ENCODE measurements around the gene SMIM10L2A. TPM values are rescaled to one million over a fixed set of nuclear protein-coding genes. Genes with fewer than 3 reads are reported as not detected.
"Not testable (repeated sequence)": the region's sequence is repeated elsewhere in the genome, so short reads cannot be mapped to it uniquely, and the experiment has no call there.

SMIM10L2A gene
- total RNA-seq, 2 donors from 2014 or later, result 5.0 to 14.8 TPM

DNA sequence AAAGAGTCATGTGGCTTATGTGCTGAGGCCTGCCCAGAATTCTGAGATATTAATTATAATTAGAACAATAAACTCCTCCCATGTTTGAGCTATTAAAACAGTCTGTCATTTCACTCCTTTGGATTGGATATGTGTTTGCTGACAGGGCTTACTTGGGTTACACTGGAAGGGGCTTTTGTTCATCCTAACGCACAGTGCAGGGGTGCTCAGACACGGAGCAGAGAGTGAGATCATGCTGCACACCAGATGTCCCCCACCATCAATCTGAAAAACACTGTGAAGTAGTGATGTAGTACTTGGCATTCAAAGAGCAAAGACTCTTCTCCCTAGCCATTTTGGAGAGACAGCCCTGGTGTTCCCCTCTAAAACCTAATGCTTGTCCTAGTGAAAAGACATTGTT is 24.1 kb upstream of the SMIM10L2A start:
- 85% methylated on average over 2 of the region's 2 CpGs for WGBS
- H3K4me3 ChIP-seq, result no peak overlapping the region
- H3K27me3 ChIP-seq (replicated peaks; ENCODE audit: insufficient read depth), result no peaks in the 10 kb centered on the region
- H3K9me3 ChIP-seq, result no peaks in the 10 kb centered on the region
- no peak overlapping the region for H3K27ac ChIP-seq
- intact Hi-C loops (cut with DNase I), result no loop called here
- no peaks in the 10 kb centered on the region for H3K4me1 ChIP-seq (replicated peaks)
- TF ChIP-seq POLR2AphosphoS5 (IDR thresholded peaks at IDR 0.05) (no peak), POLR2A (IDR thresholded peaks at IDR 0.05) (no peak)
- TF ChIP-seq, protein P1, sequence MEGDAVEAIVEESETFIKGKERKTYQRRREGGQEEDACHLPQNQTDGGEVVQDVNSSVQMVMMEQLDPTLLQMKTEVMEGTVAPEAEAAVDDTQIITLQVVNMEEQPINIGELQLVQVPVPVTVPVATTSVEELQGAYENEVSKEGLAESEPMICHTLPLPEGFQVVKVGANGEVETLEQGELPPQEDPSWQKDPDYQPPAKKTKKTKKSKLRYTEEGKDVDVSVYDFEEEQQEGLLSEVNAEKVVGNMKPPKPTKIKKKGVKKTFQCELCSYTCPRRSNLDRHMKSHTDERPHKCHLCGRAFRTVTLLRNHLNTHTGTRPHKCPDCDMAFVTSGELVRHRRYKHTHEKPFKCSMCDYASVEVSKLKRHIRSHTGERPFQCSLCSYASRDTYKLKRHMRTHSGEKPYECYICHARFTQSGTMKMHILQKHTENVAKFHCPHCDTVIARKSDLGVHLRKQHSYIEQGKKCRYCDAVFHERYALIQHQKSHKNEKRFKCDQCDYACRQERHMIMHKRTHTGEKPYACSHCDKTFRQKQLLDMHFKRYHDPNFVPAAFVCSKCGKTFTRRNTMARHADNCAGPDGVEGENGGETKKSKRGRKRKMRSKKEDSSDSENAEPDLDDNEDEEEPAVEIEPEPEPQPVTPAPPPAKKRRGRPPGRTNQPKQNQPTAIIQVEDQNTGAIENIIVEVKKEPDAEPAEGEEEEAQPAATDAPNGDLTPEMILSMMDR (IDR thresholded peaks at IDR 0.05), result no peak
- H3K36me3 ChIP-seq, result no peaks in the 10 kb centered on the region
- no peak for DNase-seq (ENCODE audit: low spot score)

DNA sequence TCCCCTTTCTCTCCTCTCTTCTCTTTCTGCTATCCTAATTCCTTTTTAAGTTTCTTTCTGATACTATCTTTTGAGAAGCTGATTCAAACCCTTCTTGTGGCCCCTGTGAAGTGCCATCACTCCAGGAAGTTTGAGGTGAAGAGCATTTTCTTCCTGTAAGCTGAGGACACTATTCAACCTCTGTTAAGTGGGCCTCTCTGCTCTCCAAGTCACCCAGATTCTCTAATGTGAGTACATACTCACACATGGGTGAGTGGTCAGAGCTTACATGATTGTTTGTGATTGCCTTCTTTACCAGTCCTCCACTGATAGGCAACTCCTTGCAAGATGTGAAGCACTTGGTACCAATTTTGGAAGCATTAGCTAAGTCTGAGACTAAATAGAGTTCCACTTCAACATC is 18.4 kb upstream of the SMIM10L2A start:
- Histone ChIP-seq H3K36me3 (no peaks in the 10 kb centered on the region), H3K27ac (no peak overlapping the region), H3K4me1 (replicated peaks) (no peaks in the 10 kb centered on the region), H3K9me3 (no peaks in the 10 kb centered on the region), H3K4me3 (no peak overlapping the region), H3K27me3 (replicated peaks; ENCODE audit: insufficient read depth) (no peaks in the 10 kb centered on the region)
- TF ChIP-seq POLR2AphosphoS5 (IDR thresholded peaks at IDR 0.05) (no peak), POLR2A (IDR thresholded peaks at IDR 0.05) (no peak)
- TF ChIP-seq, protein P1 (IDR thresholded peaks at IDR 0.05), result no peak
- DNase-seq (ENCODE audit: low spot score), result no peak
- intact Hi-C loops (cut with DNase I), result no loop called here

DNA sequence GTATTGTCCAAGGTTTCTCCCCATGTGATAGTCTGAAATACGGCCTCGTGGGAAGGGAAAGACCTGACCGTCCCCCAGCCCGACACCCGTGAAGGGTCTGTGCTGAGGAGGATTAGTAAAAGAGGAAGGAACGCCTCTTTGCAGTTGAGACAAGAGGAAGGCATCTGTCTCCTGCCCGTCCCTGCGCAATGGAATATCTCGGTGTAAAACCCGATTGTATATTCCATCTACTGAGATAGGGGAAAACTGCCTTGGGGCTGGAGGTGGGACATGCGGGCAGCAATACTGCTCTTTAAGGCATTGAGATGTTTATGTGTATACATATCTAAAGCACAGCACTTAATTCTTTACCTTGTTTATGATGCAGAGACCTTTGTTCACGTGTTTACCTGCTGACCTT is 15.3 kb upstream of the SMIM10L2A start:
- DNase-seq (ENCODE audit: low spot score); H3K4me3 ChIP-seq; H3K27ac ChIP-seq; H3K27me3 ChIP-seq (replicated peaks; ENCODE audit: insufficient read depth); intact Hi-C loops (cut with DNase I); H3K4me1 ChIP-seq (replicated peaks); H3K36me3 ChIP-seq; H3K9me3 ChIP-seq: not testable (repeated sequence)
- 27% methylated on average over 11 of the region's 12 CpGs for WGBS

DNA sequence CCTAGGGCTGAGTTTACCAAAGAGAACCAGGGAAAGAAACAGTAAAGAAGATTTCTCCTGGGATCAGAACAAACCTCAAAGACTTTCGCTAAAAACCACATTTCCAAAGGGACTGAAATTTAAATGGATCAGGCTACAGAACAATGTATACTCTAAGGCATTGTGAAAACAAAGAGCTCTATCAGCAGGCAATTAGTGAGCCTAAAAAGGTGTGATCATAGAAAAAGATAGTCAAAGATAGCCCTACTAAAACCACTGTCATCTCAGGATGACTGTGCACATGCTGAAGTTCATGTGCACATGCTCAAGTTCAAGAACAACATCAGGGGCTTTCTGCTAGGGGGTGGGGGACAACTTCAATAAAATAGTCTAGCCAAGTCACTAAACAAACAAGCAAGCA is 12.9 kb upstream of the SMIM10L2A start:
- DNase-seq (ENCODE audit: low spot score), result no peak
- H3K9me3 ChIP-seq, result no peaks in the 10 kb centered on the region
- no peak overlapping the region for H3K27ac ChIP-seq
- H3K4me3 ChIP-seq, result no peak overlapping the region
- H3K36me3 ChIP-seq, result no peaks in the 10 kb centered on the region
- TF ChIP-seq, protein P1 (IDR thresholded peaks at IDR 0.05), result no peak
- TF ChIP-seq POLR2AphosphoS5 (IDR thresholded peaks at IDR 0.05) (no peak), POLR2A (IDR thresholded peaks at IDR 0.05) (no peak)
- 81% methylated on average over 1 of the region's 1 CpG for WGBS
- no peaks in the 10 kb centered on the region for H3K27me3 ChIP-seq (replicated peaks; ENCODE audit: insufficient read depth)
- no peaks in the 10 kb centered on the region for H3K4me1 ChIP-seq (replicated peaks)
- intact Hi-C loops (cut with DNase I), result no loop called here

DNA sequence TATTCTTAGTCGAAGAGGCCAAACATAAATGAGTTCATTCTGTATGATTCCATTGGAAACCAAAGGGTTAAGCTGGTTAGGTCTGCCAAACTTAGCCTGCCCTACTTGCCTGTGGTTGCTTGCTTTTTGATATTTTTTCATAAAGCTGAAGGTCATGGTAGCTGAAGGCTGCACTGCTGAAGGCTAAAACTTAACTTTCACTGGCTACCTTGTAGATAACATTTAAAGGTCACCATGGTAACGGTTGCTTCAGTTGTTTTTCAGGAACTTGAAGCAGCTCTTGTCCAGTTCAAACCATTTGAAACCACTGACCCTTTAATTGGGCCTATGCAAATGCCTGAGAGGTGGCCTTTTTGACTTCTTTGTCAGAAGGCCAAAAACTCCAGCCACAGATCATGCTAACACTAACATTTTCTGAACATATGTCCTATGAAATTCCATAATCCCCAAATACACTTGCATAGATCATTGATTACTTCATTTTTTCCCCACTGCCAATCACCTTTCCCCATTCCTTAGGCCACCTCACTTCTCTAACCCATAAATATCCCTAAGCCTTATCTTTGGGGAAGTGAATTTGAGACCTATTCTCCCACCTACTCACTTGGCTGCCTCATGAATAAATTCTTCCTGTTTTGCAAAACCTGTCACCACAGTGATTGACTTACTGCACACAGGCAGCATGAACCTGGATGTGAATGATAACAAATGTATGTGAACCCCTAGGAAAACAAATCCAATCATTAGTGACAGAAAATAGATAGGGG is 10.7 kb upstream of the SMIM10L2A start:
- Histone ChIP-seq H3K9me3 (no peaks in the 10 kb centered on the region), H3K27ac (no peak overlapping the region), H3K27me3 (replicated peaks; ENCODE audit: insufficient read depth) (no peaks in the 10 kb centered on the region), H3K4me3 (no peak overlapping the region), H3K4me1 (replicated peaks) (no peaks in the 10 kb centered on the region), H3K36me3 (no peaks in the 10 kb centered on the region)
- WGBS, result 83% methylated on average over 2 of the region's 2 CpGs
- intact Hi-C loops (cut with DNase I), result no loop called here
- no peak for TF ChIP-seq POLR2AphosphoS5 (IDR thresholded peaks at IDR 0.05)
- TF ChIP-seq, protein P1 (IDR thresholded peaks at IDR 0.05), result no peak
- no peak for TF ChIP-seq POLR2A (IDR thresholded peaks at IDR 0.05)
- DNase-seq (ENCODE audit: low spot score), result no peak

Data from prostate gland (tissue), 2 donors.